Esophagus (tissue), 2 donors: ENCODE results near the gene PRR15. TPM values are rescaled to one million over a fixed set of nuclear protein-coding genes. Genes with fewer than 3 reads are reported as not detected.
A peak's percentile ranks its signal among the peaks of the same experiment; 100 is the strongest.

Source experiments
- H3K27ac ChIP-seq, 2 donors: one replicate each; pipeline ENCODE4 v1.5.1; 2013; ENCODE audit warnings: low read depth in 2 of 2, mild to moderate bottlenecking in 2 of 2, inconsistent platforms in 1 of 2, low read length in 1 of 2, moderate library complexity in 1 of 2
- H3K27me3 ChIP-seq, 2 donors: one replicate each; pipeline ENCODE4 v1.6.1; 2013; ENCODE audit warnings: low read length in 2 of 2, control low read depth in 1 of 2, mild to moderate bottlenecking in 1 of 2; ENCODE audit not compliant: insufficient read depth in 2 of 2, control insufficient read depth in 1 of 2
- H3K36me3 ChIP-seq, 2 donors: one replicate each; pipeline ENCODE4 v1.6.1; 2013; ENCODE audit warnings: low read length in 1 of 2; ENCODE audit not compliant: control insufficient read depth in 2 of 2, insufficient read depth in 2 of 2
- H3K4me1 ChIP-seq, 2 donors: one replicate each; pipeline ENCODE4 v1.6.1; 2013; ENCODE audit warnings: low read length in 1 of 2; ENCODE audit not compliant: control insufficient read depth in 2 of 2, insufficient read depth in 2 of 2
- H3K4me3 ChIP-seq, 2 donors: one replicate each; pipeline ENCODE4 v1.5.1; 2013; ENCODE audit warnings: low read length in 2 of 2, mild to moderate bottlenecking in 2 of 2, low read depth in 1 of 2, moderate library complexity in 1 of 2
- H3K9me3 ChIP-seq, 2 donors: one replicate each; pipeline ENCODE4 v1.6.1; 2013; ENCODE audit warnings: mild to moderate bottlenecking in 2 of 2, low read depth in 1 of 2, low read length in 1 of 2, moderate library complexity in 1 of 2; ENCODE audit not compliant: control insufficient read depth in 2 of 2, insufficient read depth in 1 of 2
- WGBS, 2 donors: extraction: QIAGEN DNeasy Blood & Tissue Kit; methylation state at CpG; one replicate each; pipeline ENCODE4 v1.1.7; 2013; 5-methylcytosine and 5-hydroxymethylcytosine counted together
- polyA plus RNA-seq, 2 donors: library from polyadenylated mRNA; stranded (reverse); fragments of 200-250 nt; gene quantifications; one replicate each; pipeline ENCODE4 v1.2.3, GENCODE V29; 2013
- donor health status: healthy with polysubstance abuse.
- donor health status: Bipolar disorder and iron deficiency.

The PRR15 gene
- polyA plus RNA-seq, 2 donors: 0.95 to 1.5 TPM

DNA sequence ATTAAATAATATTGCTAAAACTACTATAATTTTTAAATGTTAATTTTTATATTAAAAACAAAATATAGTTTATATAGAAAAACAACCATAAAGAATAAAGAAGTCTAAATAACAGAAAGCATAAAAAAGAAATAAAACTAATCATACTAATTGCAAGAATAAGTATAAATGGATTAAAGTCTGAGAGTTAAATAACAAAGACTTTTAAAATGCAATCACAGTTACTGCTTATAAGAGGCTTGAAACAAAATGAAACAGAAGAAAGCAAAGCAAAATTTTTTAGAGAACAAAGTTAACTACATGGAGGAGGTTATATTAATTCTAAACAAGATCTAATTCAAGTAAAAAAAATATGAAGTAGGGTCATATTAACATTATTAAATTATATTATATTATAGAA is 41.1 kb downstream of the PRR15 start:
- H3K27me3 ChIP-seq: no peaks in the 10 kb centered on the region
- H3K9me3 ChIP-seq: no peaks in the 10 kb centered on the region
- no peak overlapping the region for H3K27ac ChIP-seq
- no peak overlapping the region for H3K4me3 ChIP-seq
- peaks cover 3 to 4% of the 10 kb centered on the region in 2 donors for H3K4me1 ChIP-seq
- H3K36me3 ChIP-seq: no peaks in the 10 kb centered on the region

DNA sequence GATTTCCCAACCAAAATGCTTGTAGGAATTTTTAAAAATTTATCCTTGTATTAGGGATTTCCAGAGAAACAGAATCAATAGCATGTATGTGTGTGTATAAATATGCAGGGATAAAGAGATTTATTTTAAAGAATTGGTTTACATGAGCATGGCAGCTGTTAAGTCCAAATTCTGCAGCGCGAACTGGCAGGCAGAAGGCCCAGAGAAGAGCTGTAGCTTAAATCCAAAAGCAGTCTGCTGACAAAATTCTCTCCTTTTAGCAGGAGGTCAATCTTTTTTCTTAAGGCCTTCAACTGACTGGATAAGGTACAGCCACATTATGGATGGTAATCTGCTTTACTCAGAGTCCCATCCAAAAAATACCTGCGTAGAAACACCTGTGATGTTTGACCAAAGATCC is 42.0 kb downstream of the PRR15 start:
- Histone ChIP-seq H3K9me3 (no peaks in the 10 kb centered on the region), H3K4me1 (peaks cover 3 to 4% of the 10 kb centered on the region in 2 donors), H3K36me3 (no peaks in the 10 kb centered on the region), H3K27me3 (no peaks in the 10 kb centered on the region), H3K4me3 (no peak overlapping the region), H3K27ac (peak overlapping the region; percentile 41 to 45)
- WGBS, 2 donors: 54 to 64% methylated on average over 3 of the region's 3 CpGs

DNA sequence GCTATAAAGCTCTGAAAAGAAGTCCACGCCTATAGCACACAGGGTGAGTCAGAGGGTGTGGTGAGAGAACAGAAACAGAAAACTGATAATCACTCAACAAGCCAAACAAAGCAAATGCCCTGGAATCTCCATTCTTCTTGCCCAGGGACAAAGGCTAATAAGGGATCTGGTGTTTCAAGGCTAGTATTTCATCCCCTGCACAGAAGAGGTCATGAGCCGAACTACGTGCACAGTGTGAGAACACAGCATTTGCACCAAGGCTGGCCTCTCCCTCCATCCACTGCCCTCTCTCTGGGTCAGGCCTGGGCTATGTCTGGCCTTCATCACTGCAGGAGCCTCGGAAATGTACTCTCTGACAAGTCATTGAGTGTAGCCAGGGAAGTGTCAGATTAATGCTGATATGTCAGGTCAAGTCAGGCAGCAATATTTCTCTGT is 42.7 kb downstream of the PRR15 start:
- no peak overlapping the region for H3K4me3 ChIP-seq
- peaks cover 3 to 4% of the 10 kb centered on the region in 2 donors for H3K4me1 ChIP-seq
- H3K36me3 ChIP-seq: no peaks in the 10 kb centered on the region
- no peaks in the 10 kb centered on the region for H3K9me3 ChIP-seq
- WGBS, 2 donors: 34 to 47% methylated on average over 4 of the region's 4 CpGs
- no peaks in the 10 kb centered on the region for H3K27me3 ChIP-seq
- peak overlapping the region; percentile 50 to 90 for H3K27ac ChIP-seq

DNA sequence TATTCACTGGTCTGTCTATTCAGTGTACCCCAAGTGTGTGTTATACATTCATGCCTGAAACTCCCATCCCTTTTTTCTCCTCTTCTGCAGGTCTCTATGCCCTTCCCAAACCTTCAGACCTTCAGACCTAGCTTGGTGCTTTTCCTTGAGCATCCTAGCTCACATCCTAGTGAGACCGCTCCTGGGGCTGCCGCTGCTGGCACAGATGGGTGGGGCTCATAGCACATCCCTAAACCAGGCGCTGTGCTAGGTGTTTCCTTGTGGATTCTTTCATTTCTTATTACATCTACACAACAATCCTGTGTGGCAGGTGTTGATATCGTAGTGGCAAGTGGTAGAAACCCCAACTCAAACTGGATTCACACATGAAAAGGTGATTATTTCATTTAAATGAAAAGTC is 43.2 kb downstream of the PRR15 start:
- 89 to 92% methylated on average over 4 of the region's 4 CpGs for WGBS, 2 donors
- Histone ChIP-seq H3K36me3 (no peaks in the 10 kb centered on the region), H3K27me3 (no peaks in the 10 kb centered on the region), H3K9me3 (no peaks in the 10 kb centered on the region), H3K4me3 (no peak overlapping the region), H3K4me1 (peaks cover 3 to 4% of the 10 kb centered on the region in 2 donors), H3K27ac (peak overlapping the region; percentile 50 to 90)

DNA sequence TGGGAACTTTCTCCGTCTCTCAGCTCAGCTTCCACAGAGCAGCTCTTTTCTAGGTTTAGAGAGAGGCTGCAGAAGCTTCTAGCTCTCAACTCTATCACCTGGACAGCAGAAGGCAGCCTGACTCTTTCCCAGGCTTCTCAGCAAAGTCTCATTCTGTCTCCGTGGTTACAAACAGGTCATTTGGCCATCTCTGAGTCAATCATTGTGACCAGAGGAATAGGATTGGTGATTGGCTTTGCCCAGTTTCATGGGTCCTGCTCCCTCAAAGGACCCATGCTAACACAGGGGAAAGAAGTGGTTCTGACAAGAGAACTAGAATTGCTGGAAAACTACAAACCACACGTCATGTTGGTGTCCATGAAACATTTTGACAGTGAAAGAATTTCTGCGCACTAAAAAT is 43.6 kb downstream of the PRR15 start:
- 93% methylated on average over 4 of the region's 4 CpGs for WGBS, 2 donors
- Histone ChIP-seq H3K9me3 (no peaks in the 10 kb centered on the region), H3K4me1 (peaks cover 3 to 4% of the 10 kb centered on the region in 2 donors), H3K36me3 (no peaks in the 10 kb centered on the region), H3K27me3 (no peaks in the 10 kb centered on the region), H3K4me3 (no peak overlapping the region), H3K27ac (no peak overlapping the region)

DNA sequence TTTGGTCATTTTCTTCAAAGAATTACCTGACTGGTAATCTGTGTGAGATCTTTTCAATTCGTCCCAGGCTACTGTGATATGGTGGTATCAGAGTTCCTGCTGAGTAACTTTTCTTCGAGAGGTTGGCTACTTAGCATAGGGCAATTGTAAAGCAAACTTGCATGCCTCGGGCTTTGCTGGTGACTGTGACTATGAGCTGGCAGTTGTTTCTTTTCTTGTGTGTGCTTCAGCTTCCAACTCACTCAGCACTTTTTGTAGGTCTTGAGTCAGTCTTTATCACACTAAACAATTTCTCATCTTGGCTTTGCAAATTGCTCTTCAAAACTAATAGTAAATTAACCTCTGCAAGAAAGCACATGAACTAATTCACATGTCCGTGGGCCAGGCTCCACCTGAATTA is 44.3 kb downstream of the PRR15 start:
- Histone ChIP-seq H3K27ac (no peak overlapping the region), H3K4me3 (no peak overlapping the region), H3K4me1 (peaks cover 3 to 4% of the 10 kb centered on the region in 2 donors), H3K27me3 (no peaks in the 10 kb centered on the region), H3K9me3 (no peaks in the 10 kb centered on the region), H3K36me3 (no peaks in the 10 kb centered on the region)
- 49 to 63% methylated on average over 4 of the region's 4 CpGs for WGBS, 2 donors

DNA sequence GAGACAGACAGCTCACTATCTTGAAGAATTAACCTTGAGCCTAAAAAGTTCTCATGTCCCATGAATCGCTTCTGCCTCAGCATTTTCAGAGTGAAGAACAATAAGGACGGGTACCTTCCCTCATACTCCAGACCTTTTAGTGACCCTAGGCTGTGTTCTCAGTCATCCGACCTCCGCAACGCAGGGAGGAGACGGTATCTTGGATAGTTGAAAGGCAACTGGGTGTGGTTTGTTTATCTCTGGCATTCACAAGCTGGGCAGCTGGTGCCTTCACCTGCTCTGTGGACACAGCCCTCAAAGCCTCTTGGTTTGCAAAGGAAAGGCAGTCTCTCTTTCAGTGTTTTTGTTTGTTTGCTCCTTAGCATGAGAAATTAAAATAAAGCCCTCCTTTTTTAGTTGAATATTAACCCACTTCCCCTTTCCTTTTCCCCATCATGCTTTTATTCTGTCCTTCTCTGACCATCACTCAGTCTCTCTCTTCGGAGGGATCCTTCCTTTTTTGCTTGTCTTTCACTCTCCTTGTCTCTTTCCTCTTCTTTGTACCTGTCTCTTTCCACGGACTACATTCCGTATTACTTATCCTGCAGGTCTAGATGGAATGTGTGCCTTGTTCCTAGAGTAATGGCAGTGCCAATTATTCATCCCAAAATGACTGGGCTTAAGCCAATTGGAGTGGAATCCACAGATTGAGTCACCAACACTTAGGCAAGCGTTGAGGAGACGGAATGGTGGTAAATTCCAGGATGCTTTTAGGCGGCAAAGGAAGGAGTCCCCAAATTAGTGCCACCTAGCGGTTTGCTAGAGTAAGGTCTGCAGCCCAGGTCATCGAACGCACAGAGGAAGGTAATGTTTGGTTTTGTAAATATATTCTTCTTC is 45.8 kb downstream of the PRR15 start:
- Histone ChIP-seq H3K4me1 (peaks cover 4 to 5% of the 10 kb centered on the region in 2 donors), H3K27me3 (no peaks in the 10 kb centered on the region), H3K9me3 (no peaks in the 10 kb centered on the region), H3K27ac (no peak overlapping the region), H3K36me3 (no peaks in the 10 kb centered on the region), H3K4me3 (no peak overlapping the region)
- 37 to 48% methylated on average over 15 of the region's 15 CpGs for WGBS, 2 donors

DNA sequence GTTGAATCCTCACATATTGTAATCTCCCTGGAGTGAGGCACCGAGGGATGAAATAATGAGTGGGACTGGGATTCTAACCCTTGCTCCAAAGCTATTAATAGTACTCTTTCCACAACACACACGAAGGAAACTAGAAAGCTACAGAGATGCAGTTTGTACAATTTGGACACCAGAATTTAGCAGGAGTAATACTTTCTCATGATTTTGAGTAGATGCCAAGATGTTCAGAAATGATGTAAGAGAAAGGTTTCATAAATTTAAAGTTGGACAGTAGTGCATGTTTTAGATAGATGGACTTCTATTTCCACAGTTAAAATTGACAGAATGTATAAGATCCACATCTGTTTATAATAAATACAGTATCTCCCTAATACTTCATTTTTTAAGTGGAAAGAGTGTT is 46.5 kb downstream of the PRR15 start:
- 33 to 48% methylated on average over 2 of the region's 2 CpGs for WGBS, 2 donors
- H3K4me1 ChIP-seq: peaks cover 4 to 5% of the 10 kb centered on the region in 2 donors
- H3K27ac ChIP-seq: no peak overlapping the region
- H3K4me3 ChIP-seq: no peak overlapping the region
- H3K9me3 ChIP-seq: no peaks in the 10 kb centered on the region
- no peaks in the 10 kb centered on the region for H3K27me3 ChIP-seq
- H3K36me3 ChIP-seq: no peaks in the 10 kb centered on the region

DNA sequence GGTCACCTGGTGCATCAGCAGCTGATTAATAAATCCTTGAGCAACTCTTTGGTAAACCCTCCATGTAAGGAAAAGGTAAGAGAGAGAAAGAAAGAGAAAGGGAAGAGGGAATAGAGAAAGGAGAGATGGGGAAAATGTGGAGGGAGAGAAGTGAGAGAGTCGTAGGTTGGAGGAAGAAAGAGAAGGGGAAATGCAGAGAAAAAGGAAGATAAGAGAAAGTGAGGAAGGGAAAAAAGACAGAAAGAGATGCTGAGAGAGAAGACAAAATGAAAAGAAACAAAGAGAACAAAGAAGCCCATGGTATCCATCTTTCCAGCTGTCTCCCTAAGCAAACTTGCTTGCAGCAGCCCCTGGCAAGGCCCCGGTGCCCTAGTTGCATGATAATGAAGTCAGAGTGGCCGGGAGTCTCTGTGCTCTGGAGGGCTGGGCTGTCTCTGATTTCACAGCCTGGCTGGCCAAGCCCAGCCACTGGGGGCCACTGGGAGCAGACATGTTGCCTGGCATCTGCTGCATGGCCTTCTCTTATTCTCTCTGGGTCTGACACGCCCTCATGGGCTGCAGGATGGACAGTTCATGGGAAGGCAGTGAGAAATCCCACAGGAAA is 48.4 kb downstream of the PRR15 start:
- WGBS, 2 donors: 81 to 84% methylated on average over 4 of the region's 4 CpGs
- H3K36me3 ChIP-seq: no peaks in the 10 kb centered on the region

More for the DNA sequence above, 48.4 kb downstream of the PRR15 start:
- H3K4me1 ChIP-seq: peaks cover 0 to 2% of the 10 kb centered on the region in 2 donors
- H3K4me3 ChIP-seq: no peak overlapping the region
- no peaks in the 10 kb centered on the region for H3K9me3 ChIP-seq
- H3K27me3 ChIP-seq: no peaks in the 10 kb centered on the region
- H3K27ac ChIP-seq: no peak overlapping the region
